ENCODE results near the gene RAB44.

The RAB44 gene

GRCh38 chr6:36779227-36779626 lies 81.6 kb downstream of the RAB44 start:
- no peak for ATAC-seq (replicated peaks)

GRCh38 chr6:36780442-36781177 lies 83.0 kb downstream of the RAB44 start:
- H3K27ac Mint-ChIP-seq = peak overlapping the region; percentile 4
- no peaks in the 10 kb centered on the region for H3K9me3 Mint-ChIP-seq
- peaks cover 33 to 41% of the 10 kb centered on the region in 2 donors for H3K27me3 Mint-ChIP-seq
- H3K36me3 Mint-ChIP-seq = no peaks in the 10 kb centered on the region
- DNase-seq = peak; percentile 31
- peak overlapping the region; percentile 14 to 60 for H3K4me3 Mint-ChIP-seq
- peak; percentile 61 to 65 for ATAC-seq (replicated peaks)
- peaks cover 22 to 47% of the 10 kb centered on the region in 2 donors for H3K4me1 Mint-ChIP-seq

More at GRCh38 chr6:36779227-36779626, 81.6 kb downstream of the RAB44 start:
- Mint-ChIP-seq H3K4me3 (no peak overlapping the region), H3K4me1 (peaks cover 22 to 47% of the 10 kb centered on the region in 2 donors), H3K27ac (no peak overlapping the region), H3K36me3 (no peaks in the 10 kb centered on the region), H3K27me3 (peaks cover 36 to 48% of the 10 kb centered on the region in 2 donors), H3K9me3 (no peaks in the 10 kb centered on the region)
- no peak for DNase-seq

GRCh38 chr6:36781669-36782068 lies 84.0 kb downstream of the RAB44 start:
- no peaks in the 10 kb centered on the region for H3K36me3 Mint-ChIP-seq
- ATAC-seq (replicated peaks) = peak; percentile 88 to 89
- H3K4me3 Mint-ChIP-seq = peak overlapping the region; percentile 41 to 55
- peak; percentile 87 for DNase-seq
- peaks cover 29 to 33% of the 10 kb centered on the region in 2 donors for H3K27me3 Mint-ChIP-seq
- H3K9me3 Mint-ChIP-seq = no peaks in the 10 kb centered on the region
- peak overlapping the region; percentile 75 for H3K27ac Mint-ChIP-seq
- H3K4me1 Mint-ChIP-seq = peaks cover 22 to 40% of the 10 kb centered on the region in 2 donors
